ENCODE data around the gene RAB15.

The RAB15 gene

DNA sequence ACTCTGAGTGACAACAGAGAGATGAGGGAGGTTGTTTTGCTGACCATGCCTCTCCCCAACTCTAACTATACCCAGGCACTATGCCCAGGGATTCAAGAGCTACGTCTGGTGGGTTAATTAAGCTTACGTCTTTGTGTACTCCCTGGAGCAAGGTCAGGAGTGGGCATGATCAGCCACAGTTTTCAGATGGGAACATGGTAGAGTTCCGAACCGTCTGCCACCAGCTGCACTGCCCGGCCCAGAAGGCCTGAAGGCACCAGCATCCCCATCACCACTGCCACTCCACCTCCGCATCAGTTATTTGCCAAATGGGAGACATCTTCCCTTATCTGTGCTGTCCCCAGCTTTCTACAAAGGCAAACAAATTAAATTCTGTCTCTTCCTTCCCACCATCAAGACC, 18.5 kb downstream of the RAB15 start:
- no peak for DNase-seq

DNA sequence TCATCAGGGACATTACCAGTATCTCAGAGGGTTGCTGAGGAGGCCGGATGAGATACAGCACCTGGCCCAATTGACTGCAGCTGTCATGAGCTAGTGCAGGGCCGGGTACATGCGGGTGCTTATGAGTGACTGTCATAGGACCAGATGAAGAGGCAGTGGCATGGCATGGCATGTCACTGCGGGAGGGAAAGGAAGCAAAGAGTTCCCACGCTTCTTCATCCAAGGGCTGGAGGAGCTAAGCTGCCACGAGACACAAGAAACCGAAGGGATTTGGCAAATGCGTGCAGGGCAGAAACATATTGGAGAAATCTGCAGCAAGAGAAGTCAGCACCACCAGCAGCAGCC, 18.9 kb downstream of the RAB15 start:
- DNase-seq = no peak

DNA sequence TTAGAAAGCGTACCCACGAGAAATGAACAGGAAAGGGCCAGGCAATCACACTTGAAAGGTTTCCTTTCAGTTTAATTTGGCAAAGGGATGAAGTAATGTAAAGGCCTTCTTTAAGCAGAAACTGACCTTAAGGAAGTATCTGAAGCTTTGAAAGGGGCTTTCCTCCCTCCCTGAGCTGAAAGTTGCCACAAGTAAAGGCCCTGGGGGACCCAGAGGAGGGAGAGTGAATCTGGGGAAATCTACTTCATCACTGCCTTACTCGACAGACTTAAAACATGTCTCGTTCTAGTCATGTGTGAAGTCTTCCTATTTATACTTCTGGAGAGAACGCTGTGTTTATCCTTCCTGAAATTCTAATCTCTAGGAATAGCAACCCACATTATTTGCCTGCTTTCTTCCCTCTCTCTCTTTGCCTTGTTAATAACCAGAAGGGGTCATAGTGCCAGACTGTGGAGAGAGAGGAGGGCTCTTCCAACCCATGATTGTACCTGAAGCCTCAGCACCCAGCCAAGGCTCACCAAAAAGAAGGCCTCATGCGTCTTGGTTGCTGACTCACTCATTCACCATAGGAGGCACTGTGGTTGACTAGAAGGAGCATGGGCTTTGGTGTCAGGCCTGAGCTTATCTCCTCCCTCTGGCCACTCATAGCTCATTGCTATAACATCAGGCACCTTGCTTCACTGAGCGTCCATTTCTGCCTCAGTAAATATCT, 19.4 kb downstream of the RAB15 start:
- no peak for DNase-seq

DNA sequence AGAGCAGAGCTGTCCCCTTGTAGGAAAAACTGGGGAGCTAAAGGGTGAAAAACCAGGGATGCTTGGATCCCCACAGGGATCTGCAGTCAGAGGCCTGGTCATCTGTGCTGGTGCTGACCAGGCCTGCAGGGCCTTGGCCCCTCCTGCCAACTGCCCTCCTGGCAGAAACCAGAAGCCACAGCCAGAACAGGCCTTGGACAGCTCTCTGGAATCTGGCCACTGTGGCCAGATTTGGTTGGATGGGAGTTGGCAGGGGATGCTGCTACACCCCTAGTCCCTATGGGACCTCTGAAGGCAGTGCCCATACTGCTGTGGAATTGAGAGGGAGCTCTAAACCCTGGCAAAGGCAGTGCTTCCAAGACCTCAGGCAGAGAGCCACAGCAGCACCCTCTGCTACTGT, 20.4 kb downstream of the RAB15 start:
- no peak for DNase-seq

DNA sequence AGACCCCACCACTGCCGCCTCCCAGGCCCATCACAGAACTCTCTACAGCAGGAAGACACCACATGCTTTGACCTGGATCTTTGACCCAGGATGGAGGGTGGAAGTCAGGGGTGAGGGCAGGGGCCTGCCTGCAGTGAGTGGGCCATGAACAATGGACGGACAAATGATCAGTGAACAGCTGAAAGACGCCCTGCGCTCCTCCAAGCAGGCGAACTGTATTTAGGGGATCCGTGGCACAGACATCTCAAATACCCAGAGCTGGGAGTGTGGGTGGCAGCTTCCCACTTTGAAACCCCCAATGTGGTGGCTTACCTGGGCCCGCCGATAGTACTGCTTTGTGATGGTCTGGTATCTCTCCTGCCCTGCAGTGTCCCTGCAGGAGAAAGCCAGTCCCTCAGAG, 20.8 kb downstream of the RAB15 start:
- DNase-seq = no peak

DNA sequence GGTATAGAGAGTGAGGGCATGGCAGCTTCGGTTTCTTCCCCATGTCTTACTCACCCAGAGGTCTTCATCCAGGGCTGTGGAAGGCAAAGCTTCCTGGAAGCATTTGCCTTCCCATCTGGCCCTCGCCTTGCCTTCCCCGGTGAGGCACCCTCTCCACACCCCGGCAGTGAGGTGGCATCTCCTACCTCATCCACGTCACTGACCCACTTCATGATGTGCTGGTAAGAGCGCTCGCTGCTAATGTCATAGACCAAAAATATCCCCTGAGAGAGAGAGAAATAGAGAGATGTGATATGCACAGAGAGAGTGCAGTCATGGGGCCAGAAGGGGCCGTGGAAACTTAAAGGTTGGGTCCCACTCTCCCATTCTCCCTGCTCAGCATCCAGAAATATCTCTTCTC, 21.2 kb downstream of the RAB15 start:
- no peak for DNase-seq

DNA sequence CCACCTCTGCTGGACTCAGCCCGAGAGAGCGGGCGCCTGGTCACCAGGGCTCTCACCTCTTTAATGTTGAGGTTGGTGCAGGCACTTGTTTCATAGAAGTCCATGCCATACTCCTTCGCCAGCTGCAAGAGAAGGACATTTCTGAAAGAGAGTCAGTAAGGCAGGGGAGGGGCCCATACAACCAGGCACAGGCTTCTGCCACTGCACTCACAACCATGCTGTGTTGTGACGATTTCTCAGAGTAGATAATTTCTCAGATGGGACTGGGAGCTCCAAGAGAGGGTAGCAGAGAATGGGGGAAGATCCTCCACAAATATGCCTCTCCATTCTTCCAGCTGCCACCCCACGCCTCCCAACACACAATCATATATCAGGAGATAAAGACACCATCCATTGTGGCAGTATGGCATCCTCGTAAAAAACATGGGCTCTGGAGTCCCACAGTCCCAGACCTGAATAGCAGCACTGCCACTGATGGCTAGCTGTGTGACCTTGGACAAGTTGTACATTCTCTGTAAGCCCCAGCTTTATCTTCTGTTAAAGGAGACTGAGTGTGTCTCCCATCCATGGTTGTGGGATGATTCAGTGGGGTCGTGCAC, 23.4 kb downstream of the RAB15 start:
- no peak for DNase-seq

DNA sequence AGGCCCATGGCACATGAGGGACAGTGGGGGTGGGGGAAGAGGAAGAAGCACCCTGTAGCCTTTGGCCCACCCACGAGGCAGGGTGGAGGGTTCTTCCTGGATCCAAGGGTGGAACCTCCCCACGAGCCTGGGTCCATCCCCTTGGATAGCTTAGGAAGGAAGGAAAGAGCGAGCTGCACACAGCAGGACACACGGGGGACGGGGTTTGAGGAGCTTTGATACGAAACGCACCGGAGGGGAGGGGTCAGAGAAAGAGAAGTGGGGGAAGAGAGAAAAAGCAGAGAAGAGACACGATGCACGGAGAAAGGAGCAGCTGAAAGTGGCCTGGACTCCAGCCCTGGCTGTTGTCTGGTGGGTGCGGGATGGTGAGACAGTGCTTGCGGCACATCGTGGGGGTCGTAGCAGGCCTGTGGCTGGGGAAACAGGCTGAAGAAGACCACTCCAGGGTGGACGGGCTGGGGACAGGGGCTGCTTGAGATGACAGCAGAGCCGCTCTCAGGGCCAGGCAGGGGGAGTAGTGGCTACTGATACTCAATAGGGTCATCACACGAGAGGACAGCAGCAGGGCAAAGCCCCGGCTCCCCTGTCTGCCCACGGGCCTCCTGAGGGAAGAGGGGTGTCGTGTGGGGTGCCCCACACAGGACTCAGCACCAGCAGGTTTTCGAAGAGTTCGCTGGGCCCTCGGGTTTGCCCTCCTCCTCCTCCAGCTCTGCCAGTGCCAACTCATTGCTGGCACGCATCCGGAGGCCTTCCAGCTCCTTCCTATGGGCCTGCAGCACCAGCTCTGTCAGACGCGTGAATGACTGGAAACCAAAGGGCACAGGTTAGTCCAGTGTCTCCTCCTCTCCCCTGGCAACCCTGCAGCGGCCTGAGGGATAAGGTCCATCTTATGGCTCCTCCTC, 24.2 kb downstream of the RAB15 start:
- DNase-seq = no peak

DNA sequence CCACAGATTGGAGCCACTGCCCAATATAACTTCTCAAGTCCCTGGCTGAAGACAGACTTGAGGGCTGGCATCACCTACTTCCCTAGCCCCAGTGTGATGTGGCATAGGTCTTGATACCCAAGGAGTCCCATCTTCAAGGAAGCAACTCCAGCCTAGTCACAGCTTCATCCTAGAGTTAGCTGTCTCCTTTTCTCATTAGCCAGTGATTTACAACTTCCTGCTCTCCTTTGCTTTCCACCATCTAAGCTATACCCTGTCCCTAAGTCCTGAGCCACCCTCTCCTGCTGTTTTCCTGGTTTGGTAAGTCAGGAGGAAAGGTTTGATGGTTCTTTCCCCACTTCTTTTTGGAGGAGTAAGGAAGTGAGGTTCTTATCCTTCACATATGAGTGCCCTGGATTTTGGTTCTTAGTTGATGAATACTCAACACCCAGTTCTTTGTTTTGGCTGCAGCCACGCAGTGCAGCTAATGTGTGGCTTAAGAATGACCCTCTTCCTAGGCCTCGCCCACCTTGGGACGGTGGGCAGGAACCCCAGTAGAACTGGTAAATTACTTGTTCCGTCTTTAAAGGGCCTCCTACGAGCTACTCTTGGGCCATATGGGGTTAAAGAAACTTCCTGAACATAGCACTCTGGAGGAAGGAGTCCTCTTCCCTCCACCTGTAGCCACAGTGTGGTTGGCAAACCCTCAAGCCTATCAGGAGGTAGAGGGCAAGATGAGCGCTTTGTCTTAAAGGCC, 25.7 kb downstream of the RAB15 start:
- DNase-seq = no peak

DNA sequence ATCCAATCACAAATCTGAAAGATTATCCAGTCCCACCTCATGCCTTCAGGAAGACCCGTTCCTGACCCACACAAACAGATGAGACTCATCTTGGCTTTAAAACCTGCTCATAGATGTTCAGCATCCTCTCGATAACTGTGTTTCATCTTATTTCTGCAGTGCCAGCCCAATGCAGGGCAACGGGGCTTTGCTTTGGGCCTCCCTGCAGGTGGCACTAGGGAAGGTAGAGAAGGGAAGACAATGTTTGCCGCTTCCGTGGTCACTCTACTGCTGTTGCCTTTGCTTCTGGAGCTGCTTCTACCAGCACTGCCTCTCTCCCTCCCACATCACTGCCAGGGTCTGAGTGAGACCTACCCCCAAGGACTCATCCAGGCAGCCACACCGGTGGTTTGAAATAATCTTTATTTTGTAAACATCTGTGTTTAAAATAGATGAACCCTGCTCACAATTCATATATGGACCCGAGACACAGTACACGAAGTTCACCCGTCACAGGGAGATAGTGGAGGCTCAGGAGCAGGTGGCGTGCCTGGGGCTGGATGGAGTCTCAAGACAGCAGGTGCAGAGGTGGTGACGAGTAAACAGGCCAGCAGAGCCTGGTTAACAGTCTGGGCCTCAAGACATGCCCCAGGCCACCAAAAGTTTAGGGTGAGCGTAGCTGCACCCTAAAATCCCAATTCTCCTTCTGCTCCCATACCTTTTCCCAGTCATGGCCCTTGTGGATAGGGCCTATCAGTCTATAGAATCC, 26.5 kb downstream of the RAB15 start:
- DNase-seq = no peak

DNA sequence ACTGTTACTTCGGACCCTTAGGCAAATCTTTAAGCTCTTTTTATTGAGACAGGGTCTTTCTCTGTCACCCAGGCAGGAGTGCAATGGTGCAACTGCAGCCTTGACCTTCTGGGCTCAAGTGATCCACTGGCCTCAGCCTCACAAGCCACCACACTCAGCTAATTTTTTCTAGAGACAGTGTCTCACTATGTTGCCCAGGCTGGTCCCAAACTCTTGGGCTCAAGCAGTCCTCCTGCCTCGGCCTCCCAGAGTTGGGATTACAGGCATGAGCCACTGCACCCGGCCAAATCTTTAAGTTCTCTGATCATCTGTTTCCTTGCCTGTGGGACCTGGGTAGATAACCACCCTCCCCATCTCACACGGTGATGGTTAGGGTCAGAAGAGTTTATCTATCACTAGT, 27.3 kb downstream of the RAB15 start:
- DNase-seq = no peak

DNA sequence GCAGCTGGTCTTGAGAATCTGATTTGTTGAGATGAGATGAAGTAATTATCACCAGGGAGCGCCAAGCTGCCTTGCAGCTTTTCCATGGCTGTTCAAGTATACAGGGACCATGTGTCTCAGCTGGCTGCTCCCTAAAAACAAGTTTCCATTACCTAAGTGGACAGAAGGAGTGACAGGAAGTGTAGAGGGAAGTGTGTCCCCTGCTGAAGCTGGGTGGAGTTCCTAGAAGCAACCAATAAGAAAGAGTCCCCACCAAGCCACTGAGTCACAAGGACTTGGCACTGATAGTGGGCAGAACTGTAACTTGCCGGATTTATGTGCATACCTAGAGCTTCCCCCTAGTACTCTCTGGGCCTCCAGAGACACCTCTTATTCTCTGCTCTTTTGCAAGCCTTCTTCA, 28.1 kb downstream of the RAB15 start:
- DNase-seq = no peak

DNA sequence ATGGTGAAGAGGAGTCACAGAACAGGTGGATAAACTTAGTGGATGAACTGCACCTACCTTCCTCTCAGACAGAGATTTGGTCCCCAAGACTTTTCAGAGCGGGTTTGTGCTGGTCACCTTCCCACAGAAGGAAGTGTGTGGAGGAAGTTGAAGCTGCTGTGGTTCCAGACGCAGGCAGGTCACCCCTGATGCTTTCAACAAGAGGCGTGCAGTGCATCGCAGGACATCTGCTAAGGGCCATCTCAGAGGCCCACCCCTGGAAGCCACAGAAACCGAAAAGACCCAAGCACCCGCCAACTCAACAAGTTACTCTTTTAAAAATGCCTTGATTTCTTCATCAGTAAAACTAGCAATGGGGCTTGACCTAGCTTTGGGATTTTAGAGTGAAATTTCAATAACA, 28.6 kb downstream of the RAB15 start:
- no peak for DNase-seq

DNA sequence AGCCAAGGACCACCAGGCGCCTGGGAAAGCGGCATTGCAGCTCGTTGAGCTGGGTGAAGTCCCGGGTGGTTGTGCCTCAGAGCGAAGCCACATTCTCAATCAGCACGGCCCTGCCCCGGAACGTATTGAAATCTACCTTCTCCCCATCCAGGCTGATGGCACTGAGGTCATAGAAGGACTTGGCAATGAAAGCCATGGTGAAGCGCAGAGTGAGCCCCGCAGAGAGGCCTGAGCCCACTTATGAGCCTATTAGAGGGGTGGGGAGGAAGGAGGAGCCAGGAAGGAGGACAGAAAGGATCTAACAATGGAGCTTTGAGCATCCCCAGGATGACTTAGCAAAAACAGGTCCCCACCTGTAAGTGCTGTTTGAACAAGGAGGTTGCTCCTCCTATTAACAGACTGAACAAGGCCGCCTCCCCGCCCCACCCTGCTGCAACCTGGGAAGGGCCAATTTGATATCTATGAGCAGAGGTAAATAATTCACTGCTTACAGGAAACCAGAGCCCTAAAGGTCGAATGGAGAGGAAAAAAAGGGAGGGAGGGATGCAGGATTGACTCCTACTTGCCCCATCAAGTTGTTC, 29.5 kb downstream of the RAB15 start, which contains the start of gene GPX2:
TSS of gene GPX2 (minus strand) at position 215 of the 581 bp plus-strand sequence. CDS start at position 196, 19 bp downstream.
- peak; percentile 67 for DNase-seq

DNA sequence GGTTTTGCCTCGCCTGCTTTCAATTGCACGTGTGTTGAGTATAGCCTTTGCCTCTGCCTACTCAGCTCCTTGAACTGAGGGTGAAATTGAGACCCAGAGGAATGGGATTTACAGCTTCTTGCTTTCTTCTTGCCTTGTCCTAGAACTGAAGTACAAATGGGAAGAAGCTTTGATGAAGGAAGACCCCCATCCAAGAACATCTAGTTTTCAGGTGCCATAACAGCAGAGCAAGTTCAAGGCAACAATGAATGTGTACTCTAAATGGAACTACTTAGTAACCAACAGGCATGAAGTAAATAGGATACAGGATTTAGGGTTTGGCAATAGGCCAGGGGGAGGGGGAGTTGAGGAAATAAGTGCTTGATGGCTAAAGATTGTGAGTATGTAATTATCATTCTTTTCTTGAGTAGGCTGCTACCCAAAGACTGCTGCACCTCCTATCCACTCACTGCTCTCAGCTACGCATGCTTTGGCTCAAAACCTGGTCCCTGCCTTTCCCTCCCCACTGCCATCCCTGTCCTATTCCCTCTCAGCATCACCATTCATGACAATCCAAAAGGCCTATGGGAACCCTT, 31.7 kb downstream of the RAB15 start:
- DNase-seq = no peak

DNA sequence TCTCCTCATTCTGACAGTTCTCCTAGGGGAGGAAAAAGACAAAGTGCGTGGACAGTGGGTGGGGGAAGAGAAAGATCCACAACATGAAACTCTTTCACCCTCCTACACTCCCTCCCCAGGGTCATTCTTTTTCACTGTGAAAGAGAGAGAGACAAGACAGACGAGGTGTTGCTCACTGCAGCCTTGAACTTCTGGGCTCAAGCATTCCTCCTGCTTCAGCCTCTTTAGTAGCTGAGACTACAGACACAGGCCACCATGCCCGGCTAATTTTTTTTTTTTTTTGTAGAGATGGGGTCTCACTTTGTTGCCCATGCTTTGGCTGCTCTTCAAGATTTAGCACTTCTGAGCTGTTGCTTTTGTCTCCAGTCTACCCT, 32.3 kb downstream of the RAB15 start:
- DNase-seq = no peak

DNA sequence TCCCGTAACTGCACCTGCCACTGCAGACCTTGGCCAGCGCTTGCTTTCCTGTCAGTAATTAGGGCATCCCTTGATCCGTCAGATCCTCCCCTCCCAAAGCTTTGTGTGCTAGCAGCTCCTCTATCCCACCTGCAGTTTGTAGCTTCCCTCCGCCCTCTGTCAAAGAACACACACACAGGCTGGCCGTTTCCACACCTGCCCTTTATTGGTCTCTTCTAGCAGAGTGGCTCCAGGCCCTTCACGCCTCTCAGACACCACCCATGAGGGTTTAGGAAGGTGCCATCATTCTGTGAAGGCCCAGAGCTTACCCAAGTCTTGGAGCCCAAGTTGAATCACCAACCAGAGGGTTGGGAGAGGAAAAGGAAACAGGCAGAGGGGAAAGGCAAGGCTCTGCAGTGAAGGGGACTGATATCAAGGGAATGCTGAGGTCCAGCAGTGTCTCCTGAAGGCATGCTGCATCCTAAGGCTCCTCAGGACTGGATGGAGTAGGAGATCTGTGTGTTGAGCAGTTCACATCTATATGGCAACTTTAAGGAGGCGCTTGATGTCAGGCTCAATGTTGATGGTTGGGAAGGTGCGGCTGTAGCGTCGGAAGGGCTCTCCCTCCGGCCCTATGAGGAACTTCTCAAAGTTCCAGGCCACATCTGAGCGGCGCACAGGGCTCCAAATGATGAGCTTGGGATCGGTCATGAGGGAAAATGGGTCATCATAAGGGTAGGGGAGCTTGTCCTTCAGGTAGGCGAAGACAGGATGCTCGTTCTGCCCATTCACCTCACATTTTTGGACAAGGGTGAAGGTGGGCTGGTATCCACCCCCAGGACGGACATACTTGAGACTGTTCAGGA, 32.9 kb downstream of the RAB15 start:
- DNase-seq = peak; percentile 44

DNA sequence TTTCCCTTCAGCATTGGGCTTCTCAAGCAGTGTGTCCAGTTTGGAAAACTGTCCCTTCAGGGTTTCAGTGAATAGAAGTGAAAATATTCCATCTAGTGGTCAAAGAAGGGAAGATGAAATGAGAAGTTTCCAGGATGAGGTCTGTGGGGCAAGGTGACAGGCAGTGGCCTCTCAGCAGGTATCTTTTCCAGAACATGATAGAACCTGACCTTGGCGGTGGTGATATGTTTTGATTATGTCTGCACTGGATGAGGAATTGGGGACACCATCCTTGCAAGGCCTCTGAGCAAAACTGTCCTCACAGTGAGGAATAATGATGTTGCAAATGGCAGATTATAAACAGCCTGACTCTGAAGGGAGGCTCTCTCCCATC, 34.3 kb downstream of the RAB15 start:
- DNase-seq = no peak

DNA sequence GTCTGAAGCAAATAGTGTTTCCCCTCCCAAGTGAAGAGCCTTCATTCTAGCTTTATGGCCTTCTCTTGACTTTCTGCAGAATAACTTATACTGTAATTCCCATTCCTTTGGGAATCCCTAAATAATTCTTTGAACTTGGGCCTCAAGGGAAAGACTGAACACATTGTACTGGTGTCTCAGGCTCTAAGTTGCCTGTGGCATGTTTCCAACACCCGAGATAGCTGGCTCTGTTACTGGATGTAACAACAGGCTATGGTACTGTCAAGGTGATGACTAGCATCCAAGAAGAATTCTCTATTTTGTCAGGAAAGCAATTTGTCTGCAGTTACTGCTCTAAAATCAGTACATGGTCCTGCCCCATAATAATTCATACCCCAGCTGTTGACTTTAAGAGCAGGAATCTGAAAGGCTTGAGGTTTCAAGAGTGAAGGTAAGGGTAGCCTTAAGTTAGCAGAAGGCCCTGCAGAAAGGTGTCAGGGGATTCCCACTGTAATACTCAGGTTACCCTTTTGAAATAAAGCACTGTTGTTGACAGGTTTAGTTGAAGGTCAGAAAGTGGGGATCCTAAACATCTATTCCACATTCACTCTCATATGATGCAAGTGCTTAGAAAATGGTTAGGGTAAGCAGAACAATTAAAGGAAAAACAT, 34.8 kb downstream of the RAB15 start:
- no peak for DNase-seq

DNA sequence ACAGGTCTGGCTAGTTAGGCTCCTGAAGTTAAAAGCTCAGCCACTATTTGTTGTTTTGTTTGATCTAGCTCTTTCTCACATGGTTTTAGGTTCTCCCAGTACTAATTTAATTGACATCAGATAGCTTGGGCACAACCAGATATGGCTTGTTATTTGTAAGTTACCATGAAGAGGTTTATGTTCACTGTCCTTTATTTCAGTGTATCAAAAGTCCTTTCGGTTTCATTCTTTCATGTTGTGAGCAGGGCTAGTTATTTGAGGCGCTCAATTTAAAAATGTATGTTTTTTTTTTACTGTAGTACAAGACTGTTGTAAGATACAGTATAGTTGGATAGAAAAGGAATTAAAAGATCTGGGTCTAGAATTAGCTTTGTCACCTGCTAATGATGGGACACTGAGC, 36.6 kb downstream of the RAB15 start:
- DNase-seq = peak; percentile 14
